NCI-H2029 (cell line): ENCODE data around the gene SMURF1.
A peak's percentile ranks its signal among the peaks of the same experiment; 100 is the strongest.

Experiments
- DNase-seq: peaks from one replicate; lab custom pipeline; 2025; lab: John Stamatoyannopoulos, UW

SMURF1 gene

DNA sequence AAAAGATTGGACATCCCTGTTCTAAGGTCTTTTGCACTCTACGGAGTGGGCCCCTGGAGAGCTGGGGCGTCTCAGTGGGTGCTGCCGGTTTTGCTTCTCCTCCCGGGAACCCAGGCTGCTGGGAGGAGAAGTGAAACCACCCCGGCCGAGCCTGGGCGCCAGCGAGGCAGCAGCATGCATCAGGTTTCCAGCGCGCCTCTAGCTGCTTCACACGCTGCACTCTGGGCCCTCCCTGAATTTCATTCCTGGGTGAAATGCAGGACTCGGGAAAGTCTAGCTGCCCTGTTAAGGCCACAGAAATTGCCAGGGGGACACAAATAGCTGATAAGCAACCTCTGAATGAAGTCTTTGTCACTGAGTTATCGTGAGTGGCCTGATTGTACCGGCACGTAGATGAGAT, 138.1 kb downstream of the SMURF1 start:
- no peak for DNase-seq

DNA sequence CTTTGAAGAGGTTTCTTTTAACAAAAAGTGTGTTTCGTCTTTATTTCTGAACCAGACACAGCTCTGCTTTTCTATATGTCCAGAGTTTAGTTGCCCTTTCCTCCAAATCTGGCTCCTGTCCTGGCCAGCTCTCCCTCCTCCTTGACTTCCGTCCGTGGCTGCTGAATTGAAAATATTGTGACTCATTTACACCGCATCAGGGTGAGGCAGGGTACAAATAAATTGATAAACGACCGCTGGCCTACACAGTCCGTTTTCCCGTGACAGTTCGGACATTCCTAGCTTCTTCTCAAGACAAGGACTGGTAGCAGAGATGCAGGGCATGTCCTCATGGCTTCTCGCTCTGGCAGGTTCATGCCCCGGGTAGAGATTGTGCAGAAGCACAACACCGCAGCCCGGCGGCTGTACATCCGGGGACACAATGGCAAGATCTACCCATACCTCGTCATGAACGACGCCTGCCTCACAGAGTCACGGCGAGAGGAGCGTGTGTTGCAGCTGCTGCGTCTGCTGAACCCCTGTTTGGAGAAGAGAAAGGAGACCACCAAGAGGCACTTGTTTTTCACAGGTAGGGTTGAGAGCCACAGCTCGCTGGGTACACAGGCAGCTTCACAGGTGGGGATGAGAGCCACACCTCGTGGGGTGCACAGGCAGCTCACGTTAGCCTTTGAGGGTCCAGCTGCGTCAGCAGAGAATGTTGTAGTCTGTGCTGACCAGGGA, 139.0 kb downstream of the SMURF1 start:
- DNase-seq, result no peak

DNA sequence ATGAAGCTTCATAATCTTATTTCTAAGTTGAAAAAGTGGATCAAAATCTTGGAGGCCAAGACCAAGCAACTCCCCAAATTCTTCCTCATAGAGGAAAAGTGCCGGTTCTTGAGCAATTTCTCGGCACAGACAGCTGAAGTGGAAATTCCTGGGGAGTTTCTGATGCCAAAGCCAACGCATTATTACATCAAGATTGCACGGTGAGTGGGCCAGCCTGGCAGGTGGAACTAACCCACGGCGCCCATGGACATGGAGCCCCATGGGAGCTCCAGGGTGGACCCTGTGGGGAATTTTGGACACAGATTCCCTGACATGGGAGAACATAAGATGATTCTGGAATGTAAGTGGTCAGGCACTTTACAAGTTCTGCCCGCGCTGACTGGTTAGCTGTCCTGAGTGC, 139.7 kb downstream of the SMURF1 start:
- no peak for DNase-seq

DNA sequence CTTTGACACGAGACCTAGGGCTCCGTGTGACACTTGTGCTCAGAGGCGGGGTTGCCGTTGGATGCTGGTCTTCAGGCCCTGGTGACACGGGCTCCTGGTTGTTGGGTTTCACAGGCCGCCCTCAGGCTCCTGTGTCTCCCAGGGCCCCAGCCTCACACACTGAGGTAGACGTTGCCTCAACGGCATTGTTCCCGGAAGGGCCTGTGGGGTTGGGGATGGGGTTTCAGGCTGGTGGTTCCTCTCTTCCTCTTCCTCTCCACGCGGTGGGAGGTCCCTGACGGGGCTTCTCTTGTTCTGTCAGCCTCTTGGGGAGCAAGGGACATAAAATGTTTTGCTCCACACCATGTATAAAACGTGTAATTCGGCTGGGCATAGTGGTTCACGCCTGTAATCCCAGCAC, 140.5 kb downstream of the SMURF1 start:
- no peak for DNase-seq

DNA sequence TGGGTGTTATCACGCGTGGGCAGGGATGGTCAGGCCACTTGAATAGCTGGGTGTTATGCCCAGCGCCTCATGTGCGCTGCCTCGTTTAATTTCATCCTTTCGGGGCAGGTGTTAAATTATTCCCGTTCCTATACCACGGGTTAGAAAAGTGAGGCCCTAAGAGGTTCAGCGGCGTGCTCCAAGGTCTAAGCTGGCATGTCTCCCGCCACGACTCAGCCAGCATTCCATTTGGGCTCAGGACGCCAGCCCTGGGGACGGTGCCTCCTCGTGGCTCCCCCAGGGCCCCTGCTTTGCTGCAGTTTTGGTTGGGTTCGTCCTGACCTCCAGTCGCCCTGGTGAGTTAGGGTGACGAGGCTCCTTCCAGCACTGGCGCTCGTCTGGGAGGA, 141.1 kb downstream of the SMURF1 start:
- DNase-seq, result no peak

DNA sequence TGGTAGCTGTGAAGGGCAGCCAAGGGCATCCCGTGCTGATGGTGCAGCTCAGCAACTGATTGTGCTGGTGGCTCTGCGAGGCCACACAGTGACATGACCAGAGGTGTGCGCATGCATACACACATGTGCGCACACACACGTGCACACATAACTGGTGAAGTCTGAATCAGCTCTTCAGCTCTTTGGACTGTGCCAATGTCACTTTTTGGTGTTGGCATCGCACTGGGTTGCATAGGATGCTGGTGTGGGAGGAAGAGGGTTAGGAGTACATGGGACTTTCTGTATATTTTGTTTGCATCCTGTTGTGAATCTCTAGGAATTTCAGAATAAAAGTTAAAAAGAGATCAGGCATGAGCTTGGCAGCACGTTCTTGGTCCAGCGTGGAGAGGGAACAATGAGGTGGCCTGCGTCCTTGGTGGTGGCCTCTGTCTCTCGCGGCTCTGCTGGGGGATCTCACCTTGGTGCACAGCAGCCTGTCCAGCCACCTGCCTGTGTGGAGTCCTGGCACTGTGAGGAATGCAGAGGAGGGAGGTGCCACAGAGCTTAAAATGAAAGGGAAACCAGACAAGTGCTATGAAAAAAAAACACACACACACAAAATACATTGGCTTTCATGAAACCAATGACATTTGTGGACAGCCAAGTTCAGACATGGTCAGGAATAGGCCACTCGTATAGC, 141.6 kb downstream of the SMURF1 start:
- DNase-seq, result no peak

DNA sequence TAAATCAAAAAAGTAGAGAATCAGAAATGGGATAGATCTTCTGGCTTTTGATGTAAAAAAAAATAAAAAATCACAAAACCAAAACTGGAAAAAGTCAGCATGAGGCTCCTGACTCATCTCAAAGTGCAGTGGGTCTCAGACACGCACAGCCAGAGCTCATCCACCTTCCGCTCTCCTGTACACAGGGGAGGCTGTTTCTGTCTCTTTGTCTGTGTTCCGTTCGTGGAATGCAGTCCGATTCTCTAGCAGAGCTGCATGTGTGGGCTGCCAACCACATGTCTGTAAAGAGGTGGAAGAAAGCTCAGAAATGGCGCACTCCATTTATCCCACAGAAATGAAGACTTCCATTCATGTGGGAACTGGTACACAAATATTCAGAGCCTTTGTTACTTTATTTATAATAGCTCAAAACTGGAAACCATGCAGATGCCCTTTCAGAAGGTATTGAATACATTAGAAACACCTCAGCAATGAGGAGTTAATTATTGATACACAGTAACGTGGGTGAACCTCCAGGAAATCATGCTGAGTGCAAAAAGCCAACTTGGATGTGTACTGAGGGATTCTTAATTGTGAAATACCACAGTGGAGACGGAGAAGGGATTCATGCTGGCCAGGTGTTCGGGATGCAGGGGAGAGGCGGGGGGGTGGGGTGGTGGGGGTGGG, 142.3 kb downstream of the SMURF1 start:
- DNase-seq, result no peak

DNA sequence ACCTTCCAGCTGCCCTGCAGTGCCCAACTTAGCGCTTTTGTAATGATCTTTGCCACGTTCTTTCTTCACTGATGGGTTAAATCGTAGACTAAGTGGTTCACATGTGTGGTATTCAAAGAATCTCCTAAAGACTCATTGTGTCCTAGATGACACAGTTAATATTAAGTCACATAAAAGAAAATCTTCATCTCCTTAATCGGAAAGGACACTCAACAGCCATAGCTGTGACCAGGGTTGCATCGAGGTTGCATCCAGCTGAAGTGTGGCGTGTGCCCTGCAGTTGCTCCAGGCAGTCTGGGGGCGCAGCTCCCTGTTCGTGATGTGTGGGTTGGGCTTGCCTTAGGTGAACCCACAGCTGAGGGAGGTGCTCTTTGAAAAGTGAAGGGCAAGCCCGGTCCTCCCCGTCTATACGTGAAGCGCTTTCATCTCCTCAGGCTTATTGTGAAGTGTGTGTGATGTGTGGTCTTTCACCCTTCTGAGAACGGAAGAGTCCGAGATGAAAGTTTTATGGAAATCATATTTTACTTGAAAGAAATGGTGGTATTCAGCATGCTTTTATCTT, 142.9 kb downstream of the SMURF1 start:
- DNase-seq, result no peak

DNA sequence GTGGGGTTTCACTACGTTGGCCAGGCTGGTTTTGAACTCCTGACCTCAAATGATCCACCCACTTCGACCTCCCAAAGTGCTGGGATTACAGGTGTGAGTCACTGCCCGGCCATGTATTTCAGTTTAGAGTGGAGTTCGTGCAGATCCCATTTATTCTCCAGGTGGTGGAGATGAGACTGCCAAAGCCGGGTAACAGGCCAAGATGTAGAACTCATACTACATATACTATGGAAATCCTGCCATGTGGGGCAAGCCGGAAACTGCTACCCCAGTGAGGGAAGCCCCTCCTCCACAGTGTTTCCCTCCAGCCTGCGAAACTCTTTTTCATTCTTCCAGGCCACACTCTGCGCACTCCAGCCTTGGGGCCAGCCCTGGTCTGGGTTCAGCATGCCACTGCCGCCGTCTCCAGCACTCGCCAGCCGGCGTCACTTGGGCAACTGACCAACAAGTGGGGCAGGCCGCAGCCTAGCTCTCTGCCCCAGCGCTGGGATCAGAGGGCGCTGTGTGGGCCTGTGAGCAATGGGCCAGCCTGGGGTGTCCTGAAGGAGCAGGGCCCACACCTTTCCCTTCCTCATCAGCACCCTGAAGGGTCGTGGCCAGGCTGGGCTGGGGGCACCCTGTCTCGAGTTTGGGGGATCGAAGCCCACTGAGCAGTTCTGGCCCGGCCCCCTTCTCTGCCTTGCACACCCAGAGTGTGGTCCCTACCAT, 143.6 kb downstream of the SMURF1 start:
- DNase-seq, result no peak

DNA sequence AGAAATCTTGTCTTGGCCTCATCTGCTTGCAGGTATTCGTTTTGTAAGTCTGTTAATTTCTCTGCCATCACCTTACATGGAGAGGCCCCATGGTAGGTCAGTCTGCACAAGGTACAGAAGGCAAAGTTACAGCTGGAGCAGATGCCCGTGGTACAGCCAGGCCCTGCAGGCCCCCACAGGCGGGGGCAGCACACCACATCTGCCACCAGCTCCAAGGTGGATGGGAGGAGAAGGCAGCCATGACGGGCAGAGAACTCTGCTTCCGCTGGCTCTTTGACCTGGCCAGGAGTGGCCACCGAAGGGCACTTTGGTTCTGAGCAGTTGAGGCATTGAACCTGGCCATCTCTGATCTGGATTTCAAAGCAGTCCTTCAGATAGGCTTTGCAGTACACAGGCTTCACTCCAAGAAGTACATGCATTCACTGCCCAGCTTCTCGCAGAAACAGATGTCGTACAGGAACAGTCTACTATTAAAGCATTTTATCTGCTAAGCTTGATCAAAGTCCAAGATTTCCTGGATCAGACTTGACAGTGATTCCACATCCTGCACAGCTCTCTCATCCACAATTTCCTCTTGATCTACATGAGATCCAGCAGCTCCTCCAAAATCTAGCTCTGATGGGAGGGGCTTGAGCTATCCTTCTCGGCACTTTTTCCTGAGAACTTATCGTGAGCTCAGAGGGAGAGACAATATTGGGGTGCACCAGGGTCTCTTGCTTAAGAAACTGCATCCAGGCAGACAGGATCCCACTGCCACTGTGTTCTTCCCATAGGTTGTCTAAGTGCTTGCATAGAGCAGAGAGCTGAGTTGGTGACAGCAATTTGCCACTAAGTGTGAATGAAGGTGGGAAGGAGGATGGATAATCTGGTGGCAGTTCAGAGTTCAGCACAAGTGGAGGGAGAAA, 144.8 kb downstream of the SMURF1 start:
- no peak for DNase-seq

DNA sequence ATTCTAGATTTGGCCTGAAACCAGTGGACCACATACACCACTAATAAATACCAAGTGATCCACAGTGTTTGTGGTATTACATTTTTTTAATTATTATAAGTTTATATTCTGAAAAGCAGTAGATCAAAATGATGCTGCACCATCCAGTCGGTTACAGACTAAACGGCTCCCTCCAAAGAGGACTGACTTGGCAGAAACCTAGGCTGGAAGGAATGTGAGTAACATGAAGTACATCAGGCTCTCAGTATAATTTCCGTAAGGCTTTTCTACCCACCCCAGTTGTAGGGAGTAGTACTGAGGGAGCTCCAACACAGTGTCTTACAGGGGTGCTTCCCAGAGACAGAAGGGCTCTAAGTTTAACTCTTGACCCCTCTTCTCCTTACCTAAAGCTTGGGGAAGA, 146.1 kb downstream of the SMURF1 start:
- DNase-seq, result no peak

DNA sequence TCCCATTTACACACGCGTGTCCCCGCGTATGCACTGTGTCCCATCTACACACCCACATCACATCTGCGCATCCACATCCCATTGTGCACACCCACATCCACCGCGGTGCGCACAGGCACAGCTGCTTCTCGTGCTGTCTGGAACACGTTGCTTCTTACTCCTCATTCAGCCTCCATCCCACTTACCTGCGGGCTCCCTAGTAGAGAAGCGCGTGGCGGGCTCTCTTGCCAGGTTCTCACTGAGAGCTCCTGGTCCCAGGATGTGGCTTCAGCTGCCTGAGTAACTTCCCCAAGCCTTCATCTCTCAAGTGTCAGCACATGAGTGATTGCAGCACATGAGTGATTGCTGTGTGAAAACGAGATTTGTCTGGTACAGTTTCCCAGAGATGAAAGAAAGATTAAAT, 147.8 kb downstream of the SMURF1 start:
- no peak for DNase-seq

DNA sequence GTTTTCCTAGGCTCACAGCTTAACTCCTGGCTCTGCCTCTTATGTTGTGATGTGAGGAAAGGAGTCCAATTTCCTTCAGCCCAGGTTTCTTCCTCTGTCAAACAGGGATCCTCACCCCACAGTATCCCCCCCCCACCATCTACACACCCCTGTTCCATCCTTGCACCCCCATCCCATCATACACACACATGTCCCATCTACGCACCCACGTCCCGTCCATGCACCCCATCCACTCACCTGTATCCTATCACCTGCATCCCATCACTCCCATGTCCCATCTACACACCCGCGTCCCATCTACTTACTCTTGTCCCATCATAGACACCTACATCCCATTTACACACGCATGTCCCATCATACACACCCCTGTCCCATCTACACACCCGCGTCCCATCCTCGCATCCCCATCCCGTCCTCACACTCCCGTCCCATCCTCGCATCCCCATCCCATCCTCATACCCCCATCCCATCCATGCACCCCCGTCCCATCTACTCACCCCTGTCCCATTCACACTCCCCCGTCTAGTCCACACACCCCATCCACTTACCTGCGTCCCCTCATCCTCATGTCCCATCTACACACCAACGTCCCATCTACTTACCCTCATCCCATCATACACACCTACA, 148.3 kb downstream of the SMURF1 start:
- no peak for DNase-seq

DNA sequence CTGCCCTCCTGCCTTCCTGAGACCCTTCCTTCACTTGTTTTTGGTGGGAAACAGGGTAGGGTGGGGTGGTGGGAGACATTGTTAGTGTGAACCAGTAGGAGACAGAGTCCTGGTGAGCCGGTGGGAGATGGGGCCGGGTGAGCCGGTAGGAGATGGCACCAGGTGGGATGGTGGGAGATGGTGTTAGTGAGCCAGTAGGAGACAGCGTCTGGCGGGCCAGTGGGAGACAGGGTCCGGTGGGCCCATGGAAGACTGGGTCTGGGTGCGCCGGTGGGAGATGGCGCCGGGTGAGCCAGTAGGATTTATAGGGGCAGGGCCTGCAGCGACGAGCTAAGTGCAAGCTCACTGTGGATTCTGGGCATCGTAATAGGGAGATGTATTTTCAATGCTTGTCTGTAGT, 148.8 kb downstream of the SMURF1 start:
- no peak for DNase-seq

DNA sequence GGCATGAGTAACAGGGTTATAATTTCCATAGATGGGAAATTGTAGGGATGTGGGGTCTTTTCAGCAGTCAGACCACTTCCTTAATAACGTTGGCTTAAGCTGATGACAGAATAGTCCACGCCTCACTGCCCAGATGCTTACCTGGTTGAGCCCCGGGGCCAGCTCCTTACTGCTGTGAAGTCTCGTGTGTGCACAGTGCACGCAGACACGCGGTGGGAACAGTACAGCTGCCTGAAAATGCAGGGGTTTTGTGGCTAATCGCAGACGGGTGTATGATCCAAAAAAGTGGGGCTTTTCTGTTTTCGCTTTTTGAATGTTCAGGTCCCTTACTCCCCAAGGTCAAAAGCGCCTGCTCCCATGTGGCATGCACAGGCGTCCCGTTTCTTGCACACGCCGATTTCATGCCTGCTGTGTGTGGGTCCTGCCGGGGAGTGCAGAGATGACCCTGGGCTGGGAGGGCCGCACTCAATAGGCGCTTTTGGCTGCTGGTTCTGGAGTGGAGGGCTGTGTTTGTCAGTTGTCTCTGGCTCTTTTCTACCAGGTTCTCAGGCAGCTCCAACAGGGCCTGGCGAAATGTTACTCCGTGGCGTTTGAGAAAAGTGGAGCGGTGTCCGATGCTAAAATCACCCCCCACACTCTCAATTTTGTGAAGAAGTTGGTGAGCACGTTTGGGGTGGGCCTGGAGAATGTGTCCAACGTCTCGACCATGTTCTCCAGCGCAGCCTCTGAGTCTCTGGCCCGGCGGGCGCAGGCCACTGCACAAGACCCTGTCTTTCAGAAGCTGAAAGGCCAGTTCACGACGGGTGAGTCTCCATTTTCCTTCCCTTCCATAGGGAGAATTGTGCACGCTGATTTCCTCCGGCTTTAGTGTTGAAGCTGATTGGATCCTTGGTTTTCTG, 149.6 kb downstream of the SMURF1 start:
- no peak for DNase-seq

DNA sequence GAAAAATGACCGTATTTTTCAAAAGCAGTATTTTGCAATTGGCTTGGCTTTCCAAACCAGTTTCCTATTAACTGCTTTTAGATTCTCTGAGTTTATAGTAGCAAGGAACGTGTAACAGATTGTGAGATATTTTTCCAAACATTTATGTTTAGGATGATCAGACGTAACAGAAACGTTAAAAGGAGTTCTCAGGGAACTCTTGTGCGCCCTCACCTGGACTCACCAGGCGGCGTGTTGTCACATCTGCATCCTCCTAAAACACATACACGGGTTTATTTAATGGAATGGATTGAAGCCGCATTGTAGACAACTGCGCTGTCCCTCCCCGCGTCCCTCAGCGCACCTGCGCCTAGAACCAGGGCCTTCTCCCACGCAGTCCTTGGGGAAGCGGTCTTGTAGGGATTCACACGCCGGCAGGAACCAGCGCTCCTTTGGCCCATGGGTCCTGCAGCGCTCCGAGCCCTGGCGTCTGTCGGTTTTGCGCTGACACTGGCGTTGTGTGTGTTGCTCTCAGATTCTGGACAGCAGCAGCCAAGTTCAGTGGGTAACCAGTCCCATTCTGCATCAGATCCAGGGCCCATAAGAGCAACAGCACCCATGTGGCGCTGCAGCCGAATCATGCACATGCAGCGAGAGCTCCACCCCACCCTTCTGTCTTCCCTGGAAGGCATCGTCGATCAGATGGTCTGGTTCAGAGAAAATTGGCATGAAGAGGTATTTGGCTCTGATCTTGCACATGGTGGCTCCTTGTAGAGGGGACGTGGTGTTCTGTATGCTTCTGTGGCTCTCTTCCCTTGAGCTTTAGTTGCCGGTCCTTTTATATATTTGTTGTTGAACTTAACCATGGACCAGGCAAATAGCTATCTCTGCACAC, 150.6 kb downstream of the SMURF1 start:
- no peak for DNase-seq

DNA sequence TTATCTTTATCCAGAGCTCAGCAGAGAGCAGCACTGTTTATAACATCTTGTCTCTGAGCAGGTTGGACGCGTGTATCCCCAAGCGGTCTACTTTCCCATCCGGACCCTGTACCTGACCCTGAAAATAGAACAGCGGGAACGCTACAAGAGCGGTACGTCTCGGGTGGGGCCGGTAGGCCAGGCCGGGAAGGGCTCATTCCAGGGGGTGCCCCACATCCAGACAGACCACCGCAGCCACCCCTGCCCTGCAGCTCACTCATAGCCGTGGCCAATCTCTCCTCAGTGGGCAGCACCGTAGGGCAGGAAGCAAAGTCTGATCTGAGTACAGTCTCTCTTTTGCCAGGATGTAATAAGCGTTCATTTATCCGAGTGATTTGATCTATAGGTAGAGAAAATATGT, 151.8 kb downstream of the SMURF1 start:
- no peak for DNase-seq

DNA sequence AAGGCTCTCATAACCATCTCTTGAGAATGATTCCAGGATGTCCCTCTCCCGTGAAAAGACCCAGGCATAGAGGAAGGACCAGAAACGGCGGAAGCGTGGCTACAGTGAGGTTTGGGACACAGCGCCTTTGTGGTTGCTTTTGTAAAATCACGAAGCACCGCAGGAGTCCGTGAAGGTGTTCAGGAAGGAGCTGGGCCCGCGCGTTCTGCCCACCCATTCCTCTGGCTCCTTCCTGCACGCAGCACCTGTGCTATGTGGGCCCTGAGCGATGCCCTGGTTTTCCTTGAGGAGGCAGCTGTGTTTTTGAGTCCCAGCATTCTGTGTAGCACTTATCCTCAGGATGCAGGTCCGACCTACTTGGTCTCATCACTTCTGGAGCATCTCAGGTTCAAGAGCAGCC, 152.8 kb downstream of the SMURF1 start:
- DNase-seq, result no peak

DNA sequence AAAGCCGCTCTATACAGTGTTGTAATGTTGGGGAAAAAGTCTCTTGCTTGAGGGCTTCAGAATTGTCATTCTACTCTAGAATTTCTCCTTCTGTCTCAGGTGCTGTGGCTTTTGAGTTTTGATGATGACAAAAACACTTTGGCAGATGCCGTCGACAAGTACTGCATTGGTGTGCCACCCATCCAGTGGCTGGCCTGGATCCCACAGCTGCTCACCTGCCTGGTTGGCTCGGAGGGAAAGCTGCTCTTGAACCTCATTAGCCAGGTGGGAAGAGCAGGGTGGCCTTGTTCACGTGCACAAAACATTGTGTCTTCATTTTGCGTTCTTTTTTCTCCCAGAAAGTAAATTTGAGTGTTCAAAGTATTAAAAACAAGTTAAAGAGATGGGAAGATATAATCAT, 153.6 kb downstream of the SMURF1 start:
- DNase-seq, result peak; percentile 33
